Caco-2 (cell line): ENCODE data around the gene GPC1. TPM values are rescaled to one million over a fixed set of nuclear protein-coding genes. Genes with fewer than 3 reads are reported as not detected.

Experiments
- BruUV-seq: library from RNA; stranded (reverse); fragments of 400-500 nt; replicated peaks from 2 replicates; lab custom pipeline; 2021; lab: Mats Ljungman, UMichigan
- CTCF ChIA-PET: fragments of 300-600 bp; sonication (Branson Sonifier 250); formaldehyde crosslinking; loops from one replicate; lab custom pipeline; 2022; ENCODE audit warnings: antibody characterized with exemption; lab: Charles Lee
- POLR2A ChIA-PET: fragments of 300-600 bp; sonication (Branson Sonifier 250); formaldehyde crosslinking; loops from one replicate; lab custom pipeline; 2022; ENCODE audit warnings: antibody characterized with exemption; lab: Charles Lee
- DNase-seq, 2 experiments: peaks; one replicate each; pipeline versions ENCODE4 v3.0.0 to v3.0.0-alpha.2; 2020 to 2022
- H3K27me3 ChIP-seq: replicated peaks from 2 replicates; pipeline ENCODE4 v1.6.0; 2011; ENCODE audit warnings: low read length; ENCODE audit not compliant: control insufficient read depth, insufficient read depth
- H3K36me3 ChIP-seq: 2 replicates; pipeline ENCODE4 v1.5.1; 2011; ENCODE audit warnings: low read length; ENCODE audit not compliant: control insufficient read depth, insufficient read depth
- H3K4me1 ChIP-seq: fragments of 250-450 bp; sonication (Bioruptor Pico); 2 replicates; pipeline ENCODE4 v1.5.1; 2020; ENCODE audit warnings: mild to moderate bottlenecking
- H3K4me3 ChIP-seq: 2 replicates; pipeline ENCODE4 v1.5.1; 2011; ENCODE audit warnings: low read depth, mild to moderate bottlenecking, control low read depth, low read length
- H3K9me3 ChIP-seq: fragments of 250-450 bp; sonication (Bioruptor Pico); 2 replicates; pipeline ENCODE4 v1.5.1; 2020; ENCODE audit warnings: mild to moderate bottlenecking, moderate library complexity
- H3K27ac Mint-ChIP-seq: one replicate; pipeline ENCODE4 v1.8.0; 2022; ENCODE audit warnings: mixed read lengths; ENCODE audit not compliant: unreplicated experiment
- H3K27me3 Mint-ChIP-seq: one replicate; pipeline ENCODE4 v1.8.0; 2022; ENCODE audit warnings: mixed read lengths; ENCODE audit not compliant: insufficient read depth, unreplicated experiment
- H3K36me3 Mint-ChIP-seq: one replicate; pipeline ENCODE4 v1.8.0; 2022; ENCODE audit warnings: mild to moderate bottlenecking, mixed read lengths; ENCODE audit not compliant: insufficient read depth, unreplicated experiment
- H3K4me1 Mint-ChIP-seq: one replicate; pipeline ENCODE4 v1.8.0; 2022; ENCODE audit warnings: low read depth, mixed read lengths; ENCODE audit not compliant: unreplicated experiment
- H3K4me3 Mint-ChIP-seq: one replicate; pipeline ENCODE4 v1.8.0; 2022; ENCODE audit warnings: mild to moderate bottlenecking, moderate library complexity, mixed read lengths; ENCODE audit not compliant: unreplicated experiment
- H3K9me3 Mint-ChIP-seq: one replicate; pipeline ENCODE4 v1.8.0; 2022; ENCODE audit warnings: mixed read lengths; ENCODE audit not compliant: unreplicated experiment
- intact Hi-C: fragments of 100-400 bp; cut with micrococcal nuclease; formaldehyde crosslinking; loops from one replicate; pipeline ENCODE4 v1.10.0; 2022; ENCODE audit not compliant: unreplicated experiment
- total RNA-seq: library from RNA; stranded (reverse); gene quantifications from 2 replicates; pipeline ENCODE4 v1.2.3, GENCODE V29; 2022
- TF ChIP-seq, protein P1 (sequence below), 2 experiments: fragments of 200-600 bp in 1 of 2; IDR thresholded peaks; 1 replicate in 1 of 2; 2 replicates in 1 of 2; pipeline versions ENCODE4 v1.5.1 to v1.8.0; 2011 to 2022; ENCODE audit warnings: antibody characterized with exemption in 1 of 2, control low read depth in 1 of 2, inconsistent platforms in 1 of 2, low read depth in 1 of 2, low read length in 1 of 2, mild to moderate bottlenecking in 1 of 2, moderate library complexity in 1 of 2; ENCODE audit not compliant: insufficient read depth in 1 of 2, severe bottlenecking in 1 of 2, unreplicated experiment in 1 of 2

Gene GPC1
- total RNA-seq, 1 experiment from 2014 or later = 45.2 TPM

DNA sequence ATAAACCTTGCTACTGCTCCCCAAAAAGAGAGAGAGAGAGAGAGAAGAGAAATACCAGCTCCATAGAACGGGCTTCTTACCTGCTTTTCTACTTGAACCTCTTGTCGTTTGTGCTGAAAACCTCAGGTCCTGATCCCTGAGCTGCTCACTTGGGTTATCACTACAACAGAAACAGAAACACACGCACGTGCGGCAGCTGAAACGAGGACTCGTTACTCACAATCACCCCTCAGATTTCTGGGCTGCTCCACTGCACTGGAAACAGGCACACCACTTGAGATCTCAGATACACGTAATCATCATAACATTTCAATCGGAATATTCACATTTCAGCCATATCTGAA lies 48.2 kb upstream of the GPC1 start:
- intact Hi-C loops = no loop called here
- TF ChIP-seq, protein P1, sequence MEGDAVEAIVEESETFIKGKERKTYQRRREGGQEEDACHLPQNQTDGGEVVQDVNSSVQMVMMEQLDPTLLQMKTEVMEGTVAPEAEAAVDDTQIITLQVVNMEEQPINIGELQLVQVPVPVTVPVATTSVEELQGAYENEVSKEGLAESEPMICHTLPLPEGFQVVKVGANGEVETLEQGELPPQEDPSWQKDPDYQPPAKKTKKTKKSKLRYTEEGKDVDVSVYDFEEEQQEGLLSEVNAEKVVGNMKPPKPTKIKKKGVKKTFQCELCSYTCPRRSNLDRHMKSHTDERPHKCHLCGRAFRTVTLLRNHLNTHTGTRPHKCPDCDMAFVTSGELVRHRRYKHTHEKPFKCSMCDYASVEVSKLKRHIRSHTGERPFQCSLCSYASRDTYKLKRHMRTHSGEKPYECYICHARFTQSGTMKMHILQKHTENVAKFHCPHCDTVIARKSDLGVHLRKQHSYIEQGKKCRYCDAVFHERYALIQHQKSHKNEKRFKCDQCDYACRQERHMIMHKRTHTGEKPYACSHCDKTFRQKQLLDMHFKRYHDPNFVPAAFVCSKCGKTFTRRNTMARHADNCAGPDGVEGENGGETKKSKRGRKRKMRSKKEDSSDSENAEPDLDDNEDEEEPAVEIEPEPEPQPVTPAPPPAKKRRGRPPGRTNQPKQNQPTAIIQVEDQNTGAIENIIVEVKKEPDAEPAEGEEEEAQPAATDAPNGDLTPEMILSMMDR (IDR thresholded peaks at IDR 0.05; ENCODE audit: insufficient read depth in 1 of 2, low read depth in 1 of 2, low read length in 1 of 2, severe bottlenecking in 1 of 2, unreplicated experiment in 1 of 2) = no peak
- Histone ChIP-seq H3K9me3 (no peaks in the 10 kb centered on the region), H3K27me3 (no peaks in the 10 kb centered on the region), H3K36me3 (no peaks in the 10 kb centered on the region), H3K4me3 (no peak overlapping the region), H3K4me1 (no peaks in the 10 kb centered on the region)
- DNase-seq = no peak
- Mint-ChIP-seq H3K9me3 (no peaks in the 10 kb centered on the region), H3K4me3 (no peak overlapping the region), H3K4me1 (no peaks in the 10 kb centered on the region), H3K27me3 (no peaks in the 10 kb centered on the region), H3K36me3 (no peaks in the 10 kb centered on the region), H3K27ac (no peak overlapping the region)
- no TSS peak for BruUV-seq
- POLR2A ChIA-PET = no interaction called here
- CTCF ChIA-PET = no interaction called here

GRCh38 chr2:240387669-240388358 lies 47.6 kb upstream of the GPC1 start:
- Histone ChIP-seq H3K4me3 (no peak overlapping the region), H3K27me3 (no peaks in the 10 kb centered on the region), H3K36me3 (no peaks in the 10 kb centered on the region), H3K4me1 (no peaks in the 10 kb centered on the region), H3K9me3 (no peaks in the 10 kb centered on the region)
- TF ChIP-seq, protein P1 (IDR thresholded peaks at IDR 0.05; ENCODE audit: insufficient read depth in 1 of 2, low read depth in 1 of 2, low read length in 1 of 2, severe bottlenecking in 1 of 2, unreplicated experiment in 1 of 2) = no peak
- DNase-seq = no peak
- POLR2A ChIA-PET = no interaction called here
- intact Hi-C loops = no loop called here
- no TSS peak for BruUV-seq
- CTCF ChIA-PET = no interaction called here
- Mint-ChIP-seq H3K4me1 (no peaks in the 10 kb centered on the region), H3K36me3 (no peaks in the 10 kb centered on the region), H3K9me3 (no peaks in the 10 kb centered on the region), H3K27me3 (no peaks in the 10 kb centered on the region), H3K27ac (no peak overlapping the region), H3K4me3 (no peak overlapping the region)

GRCh38 chr2:240388471-240389301 lies 46.8 kb upstream of the GPC1 start:
- H3K27ac Mint-ChIP-seq = no peak overlapping the region

More at GRCh38 chr2:240388471-240389301, 46.8 kb upstream of the GPC1 start:
- ChIA-PET CTCF (no interaction called here), POLR2A (no interaction called here)
- Histone ChIP-seq H3K36me3 (no peaks in the 10 kb centered on the region), H3K27me3 (no peaks in the 10 kb centered on the region), H3K4me3 (no peak overlapping the region), H3K9me3 (no peaks in the 10 kb centered on the region), H3K4me1 (no peaks in the 10 kb centered on the region)
- no peaks in the 10 kb centered on the region for H3K27me3 Mint-ChIP-seq
- no peaks in the 10 kb centered on the region for H3K9me3 Mint-ChIP-seq
- H3K4me1 Mint-ChIP-seq = no peaks in the 10 kb centered on the region
- H3K4me3 Mint-ChIP-seq = no peak overlapping the region
- no peaks in the 10 kb centered on the region for H3K36me3 Mint-ChIP-seq
- no TSS peak for BruUV-seq
- intact Hi-C loops = no loop called here
- TF ChIP-seq, protein P1 (IDR thresholded peaks at IDR 0.05; ENCODE audit: insufficient read depth in 1 of 2, low read depth in 1 of 2, low read length in 1 of 2, severe bottlenecking in 1 of 2, unreplicated experiment in 1 of 2) = no peak
- DNase-seq = no peak
